ENCODE results near the gene ABCG4. TPM values are rescaled to one million over a fixed set of nuclear protein-coding genes. Genes with fewer than 3 reads are reported as not detected.

The ABCG4 gene
- total and polyA plus RNA-seq, 5 donors from 2014 or later, result not detected

GRCh38 chr11:119103793-119104192, 45.1 kb upstream of the ABCG4 start:
- Histone ChIP-seq H3K27me3 (ENCODE audit: control insufficient read depth, insufficient read depth, low read length) (no peaks in the 10 kb centered on the region), H3K36me3 (ENCODE audit: control insufficient read depth, insufficient read depth, low read length) (no peaks in the 10 kb centered on the region), H3K4me3 (ENCODE audit: low read depth, low read length) (no peak overlapping the region), H3K9me3 (ENCODE audit: control insufficient read depth in 2 of 2, low read length in 2 of 2) (no peaks in the 10 kb centered on the region), H3K4me1 (ENCODE audit: control insufficient read depth, insufficient read depth, low read length, poor library complexity, severe bottlenecking) (peaks cover 45% of the 10 kb centered on the region), H3K27ac (ENCODE audit: insufficient read depth, low read length, poor library complexity, severe bottlenecking) (no peak overlapping the region)
- no peak for DNase-seq
- Mint-ChIP-seq H3K4me1 (peaks cover 12 to 63% (median 39%) of the 10 kb centered on the region in 4 donors), H3K27ac (peak overlapping the region; percentile 66 to 98 (median 79)), H3K4me3 (peak overlapping the region; percentile 59 to 99 (median 83)), H3K36me3 (peaks cover 10% of the 10 kb centered on the region), H3K27me3 (no peaks in the 10 kb centered on the region), H3K9me3 (no peaks in the 10 kb centered on the region)
- no peak for ATAC-seq (ENCODE audit: low read depth in 2 of 2)

DNA sequence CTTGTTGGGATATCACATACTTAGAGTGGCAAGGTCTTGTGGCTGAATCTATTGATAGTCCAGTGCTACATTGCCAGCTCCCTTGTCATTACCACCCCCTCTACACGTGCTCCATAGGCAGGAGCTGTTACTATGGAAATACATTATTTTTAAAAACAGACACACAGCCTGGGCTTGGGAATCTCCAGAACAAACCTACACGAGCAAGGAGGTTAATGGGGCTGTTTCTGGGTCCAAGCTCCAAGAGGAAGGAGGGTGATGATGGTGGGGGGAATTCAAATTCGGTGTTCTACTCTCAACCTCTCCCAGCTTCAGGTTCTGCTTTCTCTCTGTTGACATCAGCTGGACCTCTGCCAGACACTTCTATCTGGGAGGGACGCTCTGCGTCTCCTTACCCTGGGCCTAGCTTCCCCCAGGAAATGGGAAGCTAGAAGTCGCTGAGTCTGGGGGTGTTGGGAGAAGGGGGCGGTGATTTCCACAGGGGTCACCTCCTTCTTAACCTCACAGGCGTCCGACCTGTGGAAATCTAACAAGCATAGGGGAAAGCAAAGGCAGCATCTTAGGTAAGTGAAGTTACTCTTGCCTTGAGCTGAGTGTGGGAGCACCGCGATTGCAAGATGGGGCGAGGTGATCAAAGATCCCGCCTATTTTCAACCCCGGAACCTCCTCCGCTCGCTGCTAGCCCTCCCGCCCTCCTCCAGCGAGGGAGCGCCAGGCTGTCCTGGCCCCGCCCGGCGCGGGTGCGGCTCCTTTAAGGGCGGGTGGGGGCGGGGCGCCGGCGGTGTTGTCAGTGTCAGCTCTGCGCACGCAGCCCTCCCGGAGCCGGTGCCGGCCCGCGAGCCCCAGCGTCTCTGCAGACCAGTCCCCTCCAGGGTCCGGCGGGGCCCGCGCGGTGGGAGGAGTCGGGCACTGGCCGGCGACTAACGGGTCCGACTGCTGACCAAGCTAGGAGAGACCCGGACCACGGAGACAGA, 42.0 kb upstream of the ABCG4 start, which contains the start of gene C2CD2L:
Gene C2CD2L, plus strand, starts transcription at position 781 of the 974 bp plus-strand sequence. CDS start 398 bp downstream, outside the sequence.
- H3K4me1 Mint-ChIP-seq, result peaks cover 16 to 67% (median 40%) of the 10 kb centered on the region in 4 donors
- Histone ChIP-seq H3K9me3 (ENCODE audit: control insufficient read depth in 2 of 2, low read length in 2 of 2) (no peaks in the 10 kb centered on the region), H3K27ac (ENCODE audit: insufficient read depth, low read length, poor library complexity, severe bottlenecking) (peak within 1 kb of the TSS; percentile 75), H3K4me3 (ENCODE audit: low read depth, low read length) (peak within 1 kb of the TSS; percentile 86), H3K36me3 (ENCODE audit: control insufficient read depth, insufficient read depth, low read length) (peaks cover 15% of the 10 kb centered on the region), H3K4me1 (ENCODE audit: control insufficient read depth, insufficient read depth, low read length, poor library complexity, severe bottlenecking) (peaks cover 43% of the 10 kb centered on the region), H3K27me3 (ENCODE audit: control insufficient read depth, insufficient read depth, low read length) (no peaks in the 10 kb centered on the region)
- DNase-seq (peak; percentile 84 to 96 (median 84)), ATAC-seq (ENCODE audit: low read depth in 2 of 2) (peak; percentile 90 to 91)
- peak within 1 kb of the TSS; percentile 93 to 99 (median 94) for H3K4me3 Mint-ChIP-seq
- peak within 1 kb of the TSS; percentile 88 to 96 (median 95) for H3K27ac Mint-ChIP-seq
- H3K36me3 Mint-ChIP-seq, result peaks cover 11% of the 10 kb centered on the region
- no peaks in the 10 kb centered on the region for H3K27me3 Mint-ChIP-seq
- H3K9me3 Mint-ChIP-seq, result no peaks in the 10 kb centered on the region

DNA sequence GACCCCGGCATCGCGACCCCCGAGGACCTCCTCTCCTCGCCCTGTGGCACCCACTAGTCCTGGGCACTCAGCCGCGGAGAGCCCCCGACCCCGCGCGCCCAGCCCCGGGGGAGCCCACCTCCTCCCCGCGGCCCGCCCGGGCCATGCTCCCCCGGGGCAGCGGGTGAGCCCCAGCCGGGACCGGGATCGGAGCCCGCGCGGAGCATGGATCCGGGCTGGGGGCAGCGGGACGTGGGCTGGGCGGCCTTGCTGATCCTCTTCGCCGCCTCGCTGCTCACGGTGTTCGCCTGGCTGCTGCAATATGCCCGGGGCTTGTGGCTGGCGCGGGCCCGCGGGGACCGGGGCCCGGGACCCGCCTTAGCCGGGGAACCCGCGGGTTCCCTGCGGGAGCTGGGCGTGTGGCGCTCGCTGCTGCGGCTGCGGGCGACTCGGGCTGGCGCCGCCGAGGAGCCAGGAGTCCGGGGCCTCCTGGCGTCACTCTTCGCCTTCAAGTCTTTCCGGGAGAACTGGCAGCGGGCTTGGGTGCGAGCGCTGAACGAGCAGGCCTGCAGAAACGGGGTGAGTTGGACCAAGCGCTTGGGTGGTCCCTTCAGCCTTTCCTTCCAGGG, 41.2 kb upstream of the ABCG4 start:
- Mint-ChIP-seq H3K36me3 (peaks cover 13% of the 10 kb centered on the region), H3K9me3 (no peaks in the 10 kb centered on the region), H3K4me3 (peak overlapping the region; percentile 93 to 98 (median 94)), H3K4me1 (peaks cover 16 to 61% (median 39%) of the 10 kb centered on the region in 4 donors), H3K27ac (peak overlapping the region; percentile 15 to 96 (median 80)), H3K27me3 (no peaks in the 10 kb centered on the region)
- Histone ChIP-seq H3K9me3 (ENCODE audit: control insufficient read depth in 2 of 2, low read length in 2 of 2) (no peaks in the 10 kb centered on the region), H3K36me3 (ENCODE audit: control insufficient read depth, insufficient read depth, low read length) (peaks cover 23% of the 10 kb centered on the region), H3K4me1 (ENCODE audit: control insufficient read depth, insufficient read depth, low read length, poor library complexity, severe bottlenecking) (peaks cover 40% of the 10 kb centered on the region), H3K27me3 (ENCODE audit: control insufficient read depth, insufficient read depth, low read length) (no peaks in the 10 kb centered on the region), H3K27ac (ENCODE audit: insufficient read depth, low read length, poor library complexity, severe bottlenecking) (peak overlapping the region; percentile 75), H3K4me3 (ENCODE audit: low read depth, low read length) (peak overlapping the region; percentile 86)
- no peak for DNase-seq
- ATAC-seq (ENCODE audit: low read depth in 2 of 2), result peak; percentile 11 to 15

- H3K27me3 ChIP-seq (ENCODE audit: control insufficient read depth, insufficient read depth, low read length), result no peaks in the 10 kb centered on the region
- no peaks in the 10 kb centered on the region for H3K9me3 ChIP-seq (ENCODE audit: control insufficient read depth in 2 of 2, low read length in 2 of 2)
- peak overlapping the region; percentile 86 for H3K4me3 ChIP-seq (ENCODE audit: low read depth, low read length)
- peaks cover 16 to 57% (median 41%) of the 10 kb centered on the region in 4 donors for H3K4me1 Mint-ChIP-seq
- DNase-seq (peak in 2 of 3 donors; percentile 39 to 64), ATAC-seq (ENCODE audit: low read depth in 2 of 2) (peak in 1 of 2 donors; percentile 15)
- H3K36me3 Mint-ChIP-seq, result peaks cover 18% of the 10 kb centered on the region
- peaks cover 27% of the 10 kb centered on the region for H3K36me3 ChIP-seq (ENCODE audit: control insufficient read depth, insufficient read depth, low read length)
- peak overlapping the region; percentile 93 to 98 (median 94) for H3K4me3 Mint-ChIP-seq
- no peaks in the 10 kb centered on the region for H3K9me3 Mint-ChIP-seq
- peak overlapping the region; percentile 15 to 96 (median 80) for H3K27ac Mint-ChIP-seq
- peak overlapping the region; percentile 75 for H3K27ac ChIP-seq (ENCODE audit: insufficient read depth, low read length, poor library complexity, severe bottlenecking)
- peaks cover 33% of the 10 kb centered on the region for H3K4me1 ChIP-seq (ENCODE audit: control insufficient read depth, insufficient read depth, low read length, poor library complexity, severe bottlenecking)
- H3K27me3 Mint-ChIP-seq, result no peaks in the 10 kb centered on the region
Observed at GRCh38 chr11:119108146-119108856, 40.6 kb upstream of the ABCG4 start.

- Mint-ChIP-seq H3K9me3 (no peaks in the 10 kb centered on the region), H3K4me3 (peak overlapping the region; percentile 93 to 98 (median 94)), H3K4me1 (peaks cover 13 to 54% (median 38%) of the 10 kb centered on the region in 4 donors), H3K27ac (peak overlapping the region; percentile 80 to 96 (median 85)), H3K27me3 (no peaks in the 10 kb centered on the region), H3K36me3 (peaks cover 20% of the 10 kb centered on the region)
- Histone ChIP-seq H3K27me3 (ENCODE audit: control insufficient read depth, insufficient read depth, low read length) (no peaks in the 10 kb centered on the region), H3K27ac (ENCODE audit: insufficient read depth, low read length, poor library complexity, severe bottlenecking) (peak overlapping the region; percentile 75), H3K4me1 (ENCODE audit: control insufficient read depth, insufficient read depth, low read length, poor library complexity, severe bottlenecking) (peaks cover 33% of the 10 kb centered on the region), H3K4me3 (ENCODE audit: low read depth, low read length) (peak overlapping the region; percentile 86), H3K9me3 (ENCODE audit: control insufficient read depth in 2 of 2, low read length in 2 of 2) (no peaks in the 10 kb centered on the region), H3K36me3 (ENCODE audit: control insufficient read depth, insufficient read depth, low read length) (peaks cover 31% of the 10 kb centered on the region)
- ATAC-seq (ENCODE audit: low read depth in 2 of 2), result no peak
- DNase-seq, result no peak
Observed at GRCh38 chr11:119108857-119109221, 40.0 kb upstream of the ABCG4 start.

DNA sequence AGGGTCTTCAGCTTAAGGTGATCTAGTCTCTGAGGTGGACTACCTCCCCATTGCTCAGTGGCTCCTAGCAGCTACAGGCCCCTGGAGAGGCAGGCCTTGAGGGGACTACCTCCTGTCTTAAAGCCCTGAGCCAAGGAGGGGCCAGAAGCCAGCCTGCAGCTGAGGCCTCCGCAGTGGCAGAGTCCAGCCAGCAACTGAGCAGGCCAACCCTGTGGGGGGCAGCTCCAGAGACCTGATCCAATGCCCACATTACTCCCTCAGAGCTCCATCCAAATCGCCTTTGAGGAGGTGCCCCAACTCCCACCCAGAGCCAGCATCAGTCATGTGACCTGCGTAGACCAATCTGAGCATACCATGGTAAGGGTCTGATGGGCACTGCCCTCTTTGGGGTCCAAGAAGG, 39.0 kb upstream of the ABCG4 start:
- H3K4me1 Mint-ChIP-seq, result peaks cover 9 to 46% (median 37%) of the 10 kb centered on the region in 4 donors
- no peak for ATAC-seq (ENCODE audit: low read depth in 2 of 2)
- H3K27ac Mint-ChIP-seq, result peak overlapping the region in 1 of 3 donors; percentile 67
- no peaks in the 10 kb centered on the region for H3K27me3 ChIP-seq (ENCODE audit: control insufficient read depth, insufficient read depth, low read length)
- H3K4me1 ChIP-seq (ENCODE audit: control insufficient read depth, insufficient read depth, low read length, poor library complexity, severe bottlenecking), result peaks cover 38% of the 10 kb centered on the region
- no peak overlapping the region for H3K27ac ChIP-seq (ENCODE audit: insufficient read depth, low read length, poor library complexity, severe bottlenecking)
- peak overlapping the region; percentile 93 to 98 (median 94) for H3K4me3 Mint-ChIP-seq
- H3K36me3 ChIP-seq (ENCODE audit: control insufficient read depth, insufficient read depth, low read length), result peaks cover 35% of the 10 kb centered on the region
- no peak for DNase-seq
- no peaks in the 10 kb centered on the region for H3K9me3 Mint-ChIP-seq
- no peaks in the 10 kb centered on the region for H3K27me3 Mint-ChIP-seq
- peak overlapping the region; percentile 86 for H3K4me3 ChIP-seq (ENCODE audit: low read depth, low read length)
- no peaks in the 10 kb centered on the region for H3K9me3 ChIP-seq (ENCODE audit: control insufficient read depth in 2 of 2, low read length in 2 of 2)
- peaks cover 23% of the 10 kb centered on the region for H3K36me3 Mint-ChIP-seq

DNA sequence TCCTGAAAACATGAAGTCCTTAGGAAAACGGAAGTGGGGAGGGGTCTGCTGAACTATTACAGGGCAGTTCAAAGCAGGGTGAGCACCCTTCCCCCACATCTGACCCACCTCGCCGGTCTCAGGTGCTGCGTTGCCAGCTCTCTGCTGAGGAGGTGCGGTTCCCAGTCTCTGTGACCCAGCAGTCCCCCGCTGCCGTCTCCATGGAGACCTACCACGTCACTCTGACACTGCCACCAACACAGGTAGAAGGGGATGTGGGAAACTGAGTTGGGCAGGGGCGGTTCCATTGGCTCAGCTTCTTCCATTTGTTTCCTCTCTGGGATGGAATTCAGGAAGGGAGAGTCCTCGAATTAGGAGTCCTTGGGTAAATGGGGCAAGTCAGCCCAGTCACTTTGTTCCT, 38.4 kb upstream of the ABCG4 start:
- no peak for DNase-seq
- Mint-ChIP-seq H3K36me3 (peaks cover 27% of the 10 kb centered on the region), H3K27ac (peak overlapping the region in 2 of 3 donors; percentile 41 to 42), H3K9me3 (no peaks in the 10 kb centered on the region), H3K4me1 (peaks cover 12 to 50% (median 40%) of the 10 kb centered on the region in 4 donors), H3K4me3 (peak overlapping the region in 2 of 4 donors; percentile 4 to 98), H3K27me3 (no peaks in the 10 kb centered on the region)
- ATAC-seq (ENCODE audit: low read depth in 2 of 2), result no peak
- H3K4me3 ChIP-seq (ENCODE audit: low read depth, low read length), result no peak overlapping the region
- no peaks in the 10 kb centered on the region for H3K9me3 ChIP-seq (ENCODE audit: control insufficient read depth in 2 of 2, low read length in 2 of 2)
- no peaks in the 10 kb centered on the region for H3K27me3 ChIP-seq (ENCODE audit: control insufficient read depth, insufficient read depth, low read length)
- H3K4me1 ChIP-seq (ENCODE audit: control insufficient read depth, insufficient read depth, low read length, poor library complexity, severe bottlenecking), result peaks cover 42% of the 10 kb centered on the region
- peaks cover 35% of the 10 kb centered on the region for H3K36me3 ChIP-seq (ENCODE audit: control insufficient read depth, insufficient read depth, low read length)
- no peak overlapping the region for H3K27ac ChIP-seq (ENCODE audit: insufficient read depth, low read length, poor library complexity, severe bottlenecking)
